H1 (cell line): ENCODE results near the gene KLK6.
"Not testable (repeated sequence)": the region's sequence is repeated elsewhere in the genome, so short reads cannot be mapped to it uniquely, and the experiment has no call there.

Source experiments
- CBX8 ChIP-seq: fragments of 300-800, 300-1000 bp; sonication (generic); IDR thresholded peaks from 2 replicates; pipeline ENCODE4 v1.7.1; 2016; ENCODE audit warnings: low read depth, low read length, borderline replicate concordance
- CTCF ChIP-seq, 3 experiments: IDR thresholded peaks; 1 replicate in 2 of 3; 2 replicates in 1 of 3; pipeline versions ENCODE4 v1.5.1 to v1.6.1; 2011; ENCODE audit warnings: low read length in 3 of 3, mild to moderate bottlenecking in 3 of 3, inconsistent platforms in 2 of 3, low read depth in 1 of 3, moderate library complexity in 1 of 3; ENCODE audit not compliant: insufficient read depth in 1 of 3; ENCODE audit errors: control extremely low read depth in 1 of 3
- EZH2 ChIP-seq: fragments of 200-600 bp; sonication (generic); IDR thresholded peaks from 2 replicates; pipeline ENCODE4 v1.7.1; 2012; ENCODE audit warnings: low read depth, mild to moderate bottlenecking, moderate library complexity, low read length, inconsistent platforms; ENCODE audit not compliant: severe bottlenecking
- RFX5 ChIP-seq: IDR thresholded peaks from 2 replicates; pipeline ENCODE4 v1.6.1; 2011; ENCODE audit warnings: low read depth, low read length, improper control_type of control experiment, borderline replicate concordance
- SIRT6 ChIP-seq: IDR thresholded peaks from one replicate; pipeline ENCODE4 v1.7.1; 2012; ENCODE audit warnings: low read length, inconsistent platforms
- TEAD4 ChIP-seq: IDR thresholded peaks from 2 replicates; pipeline ENCODE4 v1.6.1; 2012; ENCODE audit warnings: low read depth, low read length, inconsistent platforms, mixed read lengths

- not testable (repeated sequence) for TF ChIP-seq CTCF (IDR thresholded peaks at IDR 0.05; ENCODE audit: control extremely low read depth in 1 of 3, insufficient read depth in 1 of 3, low read depth in 1 of 3, low read length in 3 of 3); TEAD4; EZH2; CBX8; SIRT6; RFX5
Observed at GRCh38 chr19:50969810-50970209, 419 bp upstream of the KLK6 start.
